Right lobe of liver (tissue), 4 donors: ENCODE data around the gene CORO7.

Experiments
- CTCF ChIP-seq, 4 donors: fragments of 200-600 bp in 3 of 4; fragments of 450-650 bp in 1 of 4; IDR thresholded peaks; one replicate each; pipeline versions ENCODE4 v1.5.1 to v1.8.0; 2016 to 2022; ENCODE audit warnings: antibody characterized with exemption in 4 of 4, mild to moderate bottlenecking in 2 of 4
- POLR2A ChIP-seq: fragments of 450-650 bp; IDR thresholded peaks from one replicate; pipeline ENCODE4 v1.6.1; 2017; ENCODE audit warnings: antibody characterized with exemption, mild to moderate bottlenecking
- donor health status: DM: no; HTN: no; CAD: no.
- donor health status: DM: no; HTN: no; CAD: no.
- donor health status: DM: no; HTN: yes; CAD: no.

- TF ChIP-seq CTCF (IDR thresholded peaks at IDR 0.05) (no peak), POLR2A (no peak)
Measured at GRCh38 chr16:4403133-4403949, 13.1 kb downstream of the CORO7 start.
